Glutamatergic neuron (in vitro differentiated cells): ENCODE measurements around the gene F5. TPM values are rescaled to one million over a fixed set of nuclear protein-coding genes. Genes with fewer than 3 reads are reported as not detected.

Source experiments
- DNase-seq: peaks from one replicate; pipeline ENCODE4 v3.0.0; 2022
- H3K27ac Mint-ChIP-seq: one replicate; pipeline ENCODE4 v1.8.0; 2020; ENCODE audit warnings: mild to moderate bottlenecking, mixed read lengths, inconsistent platforms; ENCODE audit not compliant: unreplicated experiment
- H3K27me3 Mint-ChIP-seq: one replicate; pipeline ENCODE4 v1.8.0; 2020; ENCODE audit warnings: mild to moderate bottlenecking, moderate library complexity, mixed read lengths, inconsistent platforms; ENCODE audit not compliant: unreplicated experiment
- H3K36me3 Mint-ChIP-seq: one replicate; pipeline ENCODE4 v1.8.0; 2020; ENCODE audit warnings: mild to moderate bottlenecking, mixed read lengths, inconsistent platforms; ENCODE audit not compliant: unreplicated experiment
- H3K4me1 Mint-ChIP-seq: one replicate; pipeline ENCODE4 v1.8.0; 2020; ENCODE audit warnings: mild to moderate bottlenecking, low read depth, mixed read lengths, inconsistent platforms; ENCODE audit not compliant: unreplicated experiment
- H3K4me3 Mint-ChIP-seq: one replicate; pipeline ENCODE4 v1.8.0; 2020; ENCODE audit warnings: mild to moderate bottlenecking, mixed read lengths, inconsistent platforms; ENCODE audit not compliant: unreplicated experiment
- H3K9me3 Mint-ChIP-seq: one replicate; pipeline ENCODE4 v1.8.0; 2020; ENCODE audit warnings: mild to moderate bottlenecking, moderate library complexity, mixed read lengths, inconsistent platforms; ENCODE audit not compliant: unreplicated experiment
- total RNA-seq: library from RNA; stranded (reverse); fragmentation: NEBNext Ultra II Directional; extraction: Animal tissue kit (Norgen Biotek cat#: 25700); gene quantifications from one replicate; pipeline ENCODE4 v1.2.1, GENCODE V29; 2021; ENCODE audit not compliant: unreplicated experiment
- TF ChIP-seq, protein P1 (sequence below): fragments of 200-600 bp; sonication (generic); IDR thresholded peaks from one replicate; pipeline ENCODE4 v1.5.0; 2021; ENCODE audit not compliant: partially characterized antibody, unreplicated experiment

F5 gene
- total RNA-seq, 1 donor from 2014 or later: not detected

DNA sequence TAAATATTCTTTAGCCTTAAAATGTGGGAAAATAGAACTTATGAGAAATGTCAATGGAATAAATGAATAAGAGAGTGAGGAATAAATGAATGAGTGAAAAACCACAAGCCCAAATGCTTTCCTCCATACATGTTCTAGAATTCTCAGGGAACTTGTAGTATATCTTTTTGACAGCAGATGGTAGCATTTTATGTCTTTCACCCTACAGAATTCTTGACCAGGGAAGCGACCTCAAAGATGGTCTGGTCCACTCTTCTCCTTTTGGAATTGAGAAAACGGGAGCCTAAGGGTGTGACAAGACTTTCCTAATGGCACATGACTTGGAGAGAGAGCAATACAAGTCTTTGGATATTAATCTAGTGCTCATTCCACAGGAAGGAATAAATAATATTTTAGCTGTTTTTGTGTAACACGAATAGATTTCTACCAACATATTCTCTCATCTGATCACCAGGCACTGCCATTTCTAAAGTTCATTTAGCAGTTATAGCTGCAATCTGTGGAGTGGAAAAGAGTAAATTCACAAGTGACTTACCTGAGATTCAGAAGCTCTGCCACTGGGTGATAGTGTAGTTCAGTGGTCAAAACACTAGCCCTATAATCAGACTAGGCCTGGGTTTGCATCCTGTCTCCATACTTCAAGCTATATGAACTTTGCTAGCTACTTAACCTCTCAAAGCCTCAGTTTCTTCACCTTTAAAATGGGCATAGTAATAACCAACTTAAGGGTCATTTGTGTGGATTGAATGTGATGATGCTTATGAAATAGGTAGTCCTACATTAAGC lies 15.0 kb upstream of the F5 start:
- Mint-ChIP-seq H3K4me1 (no peaks in the 10 kb centered on the region), H3K9me3 (no peaks in the 10 kb centered on the region), H3K27me3 (no peaks in the 10 kb centered on the region), H3K36me3 (no peaks in the 10 kb centered on the region), H3K4me3 (no peak overlapping the region), H3K27ac (no peak overlapping the region)
- DNase-seq: no peak
- TF ChIP-seq, protein P1, sequence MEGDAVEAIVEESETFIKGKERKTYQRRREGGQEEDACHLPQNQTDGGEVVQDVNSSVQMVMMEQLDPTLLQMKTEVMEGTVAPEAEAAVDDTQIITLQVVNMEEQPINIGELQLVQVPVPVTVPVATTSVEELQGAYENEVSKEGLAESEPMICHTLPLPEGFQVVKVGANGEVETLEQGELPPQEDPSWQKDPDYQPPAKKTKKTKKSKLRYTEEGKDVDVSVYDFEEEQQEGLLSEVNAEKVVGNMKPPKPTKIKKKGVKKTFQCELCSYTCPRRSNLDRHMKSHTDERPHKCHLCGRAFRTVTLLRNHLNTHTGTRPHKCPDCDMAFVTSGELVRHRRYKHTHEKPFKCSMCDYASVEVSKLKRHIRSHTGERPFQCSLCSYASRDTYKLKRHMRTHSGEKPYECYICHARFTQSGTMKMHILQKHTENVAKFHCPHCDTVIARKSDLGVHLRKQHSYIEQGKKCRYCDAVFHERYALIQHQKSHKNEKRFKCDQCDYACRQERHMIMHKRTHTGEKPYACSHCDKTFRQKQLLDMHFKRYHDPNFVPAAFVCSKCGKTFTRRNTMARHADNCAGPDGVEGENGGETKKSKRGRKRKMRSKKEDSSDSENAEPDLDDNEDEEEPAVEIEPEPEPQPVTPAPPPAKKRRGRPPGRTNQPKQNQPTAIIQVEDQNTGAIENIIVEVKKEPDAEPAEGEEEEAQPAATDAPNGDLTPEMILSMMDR: no peak

DNA sequence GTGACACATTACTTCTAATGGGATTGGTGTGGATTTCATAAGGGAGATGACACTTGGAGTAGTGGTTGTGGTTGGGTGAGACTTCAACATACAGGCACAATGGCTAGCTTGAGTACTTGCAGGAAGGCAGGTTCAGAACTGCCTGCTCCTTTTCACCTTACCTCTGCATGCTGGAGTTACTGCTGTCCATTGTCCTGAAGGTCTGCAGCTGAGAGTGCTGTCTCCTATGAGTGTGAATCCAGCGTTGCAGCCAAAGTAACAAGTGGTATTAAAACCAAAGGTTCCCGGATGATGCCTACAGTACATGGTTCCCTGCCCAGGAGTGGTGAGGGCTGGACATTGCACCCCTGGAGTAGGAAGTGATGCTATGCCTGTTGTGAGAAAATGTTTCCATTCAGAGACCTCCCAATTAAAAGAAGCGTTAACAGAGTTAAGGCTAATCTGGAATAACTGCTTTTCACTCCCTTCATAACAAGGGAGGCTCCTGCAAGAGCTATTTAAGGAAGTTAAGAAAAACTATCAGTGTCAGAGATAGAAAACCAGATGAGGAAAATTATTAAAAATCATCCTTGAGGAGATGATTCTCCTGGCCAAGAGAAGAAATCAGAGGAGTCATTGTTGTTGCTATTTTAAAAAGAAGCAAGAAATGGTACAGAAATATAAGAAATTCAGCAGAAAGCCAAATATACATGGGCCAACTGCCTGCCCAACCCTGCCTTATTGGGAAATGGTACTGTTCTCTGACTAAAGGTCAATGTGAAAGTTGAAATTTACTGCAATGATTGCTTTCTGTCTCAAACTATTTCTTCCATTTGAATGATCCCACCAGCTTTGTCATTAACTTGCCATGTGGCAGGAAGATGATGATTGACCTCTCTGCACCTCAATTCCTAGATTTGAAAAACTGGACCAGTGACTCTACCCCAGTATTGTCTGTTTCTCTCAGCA lies 9.8 kb upstream of the F5 start:
- no peak for DNase-seq
- Mint-ChIP-seq H3K36me3 (no peaks in the 10 kb centered on the region), H3K27ac (no peak overlapping the region), H3K4me1 (no peaks in the 10 kb centered on the region), H3K27me3 (no peaks in the 10 kb centered on the region), H3K4me3 (no peak overlapping the region), H3K9me3 (no peaks in the 10 kb centered on the region)
- TF ChIP-seq, protein P1: no peak

DNA sequence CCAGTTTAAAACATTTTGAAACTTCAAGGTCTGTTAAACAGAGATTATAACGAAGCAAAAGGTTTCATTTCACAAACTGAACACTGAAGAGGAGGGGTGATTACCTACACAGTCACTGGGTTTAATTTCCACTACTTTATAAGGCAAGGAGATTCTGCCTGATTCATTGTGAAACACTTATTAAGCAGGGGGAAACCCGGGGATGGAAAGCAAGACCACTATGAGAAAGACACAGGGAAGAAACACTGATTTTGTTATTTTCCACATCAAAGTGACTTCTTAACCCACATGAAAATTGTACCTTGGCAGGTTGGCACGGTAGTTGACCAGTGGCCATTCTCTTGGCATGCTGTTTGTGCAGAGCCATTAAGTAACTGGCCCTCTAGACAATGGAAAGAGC lies 8.1 kb upstream of the F5 start:
- no peak for DNase-seq
- H3K27ac Mint-ChIP-seq: no peak overlapping the region
- H3K4me3 Mint-ChIP-seq: no peak overlapping the region
- no peaks in the 10 kb centered on the region for H3K4me1 Mint-ChIP-seq
- no peaks in the 10 kb centered on the region for H3K27me3 Mint-ChIP-seq
- H3K9me3 Mint-ChIP-seq: no peaks in the 10 kb centered on the region
- H3K36me3 Mint-ChIP-seq: no peaks in the 10 kb centered on the region
- TF ChIP-seq, protein P1: no peak

DNA sequence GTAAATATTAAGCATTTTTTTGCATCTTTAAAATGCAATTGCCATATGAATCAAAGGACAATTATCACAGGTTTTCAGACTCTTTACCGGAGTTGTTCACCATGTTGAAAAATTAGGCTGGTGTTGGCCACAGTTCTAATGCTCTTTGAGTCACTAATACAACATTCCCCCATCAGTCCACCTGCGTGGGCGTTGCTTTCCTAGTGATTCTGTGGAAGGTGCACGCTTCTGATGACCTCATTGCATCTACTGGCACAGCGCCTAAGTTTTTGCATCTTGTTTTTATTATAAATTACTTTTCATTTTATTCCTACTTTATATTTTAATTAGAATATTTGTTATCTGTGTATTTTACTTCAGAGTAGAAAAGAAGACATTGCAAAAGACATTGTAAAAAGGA lies 4.7 kb upstream of the F5 start:
- no peaks in the 10 kb centered on the region for H3K9me3 Mint-ChIP-seq
- no peak for DNase-seq
- no peak overlapping the region for H3K27ac Mint-ChIP-seq
- no peaks in the 10 kb centered on the region for H3K27me3 Mint-ChIP-seq
- H3K36me3 Mint-ChIP-seq: no peaks in the 10 kb centered on the region
- H3K4me1 Mint-ChIP-seq: no peaks in the 10 kb centered on the region
- TF ChIP-seq, protein P1: no peak
- H3K4me3 Mint-ChIP-seq: no peak overlapping the region
